Mesenchymal stem cell (in vitro differentiated cells and primary cell): ENCODE data around the gene FAM124B.

Source experiments
- DNase-seq: peaks from one replicate; pipeline ENCODE4 v3.0.0-alpha.2; 2013
- H2AFZ ChIP-seq: one replicate; pipeline ENCODE4 v1.6.1; 2013; ENCODE audit warnings: low read depth, mild to moderate bottlenecking, control low read depth, inconsistent platforms, low read length, moderate library complexity
- H2AK5ac ChIP-seq: 2 replicates; pipeline ENCODE4 v1.6.1; 2013; ENCODE audit warnings: low read length, moderate library complexity, mild to moderate bottlenecking, inconsistent platforms; ENCODE audit not compliant: severe bottlenecking
- H2BK120ac ChIP-seq: one replicate; pipeline ENCODE4 v1.6.1; 2013; ENCODE audit warnings: low read depth, mild to moderate bottlenecking, inconsistent platforms, low read length, moderate library complexity
- H2BK12ac ChIP-seq, 2 experiments: one replicate each; pipeline ENCODE4 v1.6.1; 2013; ENCODE audit warnings: inconsistent platforms in 2 of 2, low read length in 2 of 2, mild to moderate bottlenecking in 2 of 2, moderate library complexity in 2 of 2, control low read depth in 1 of 2
- H2BK15ac ChIP-seq: one replicate; pipeline ENCODE4 v1.6.1; 2013; ENCODE audit warnings: mild to moderate bottlenecking, low read depth, inconsistent platforms; ENCODE audit not compliant: poor library complexity, severe bottlenecking
- H2BK5ac ChIP-seq: 2 replicates; pipeline ENCODE4 v1.6.1; 2013; ENCODE audit warnings: low read depth, mild to moderate bottlenecking, low read length, control low read depth, inconsistent platforms; ENCODE audit not compliant: poor library complexity, severe bottlenecking
- H3K14ac ChIP-seq, 2 experiments: one replicate each; pipeline ENCODE4 v1.6.1; 2013; ENCODE audit warnings: inconsistent platforms in 2 of 2, low read length in 2 of 2, control low read depth in 1 of 2, mild to moderate bottlenecking in 1 of 2, moderate library complexity in 1 of 2
- H3K18ac ChIP-seq, 2 experiments: one replicate each; pipeline ENCODE4 v1.6.1; 2013; ENCODE audit warnings: inconsistent platforms in 2 of 2, low read length in 2 of 2, control low read depth in 1 of 2, low read depth in 1 of 2, mild to moderate bottlenecking in 1 of 2
- H3K23ac ChIP-seq, 2 experiments: one replicate each; pipeline ENCODE4 v1.6.1; 2013; ENCODE audit warnings: inconsistent platforms in 2 of 2, low read length in 2 of 2, mild to moderate bottlenecking in 2 of 2, moderate library complexity in 2 of 2, control low read depth in 1 of 2
- H3K27ac ChIP-seq: 2 replicates; pipeline ENCODE4 v1.5.1; 2013; ENCODE audit warnings: mild to moderate bottlenecking, moderate library complexity, low read length, control low read depth, inconsistent platforms; ENCODE audit not compliant: poor library complexity, severe bottlenecking
- H3K27me3 ChIP-seq, 2 experiments: 2 replicates each; pipeline versions ENCODE4 v1.6.1 to v1.7.0; 2013; ENCODE audit warnings: low read length in 2 of 2, mild to moderate bottlenecking in 2 of 2, moderate library complexity in 2 of 2, control low read depth in 1 of 2, inconsistent platforms in 1 of 2; ENCODE audit not compliant: control insufficient read depth in 1 of 2, insufficient read depth in 1 of 2
- H3K36me3 ChIP-seq, 2 experiments: 2 replicates each; pipeline versions ENCODE4 v1.6.1 to v1.7.0; 2013; ENCODE audit warnings: low read length in 2 of 2, control low read depth in 1 of 2, inconsistent platforms in 1 of 2, low read depth in 1 of 2, mild to moderate bottlenecking in 1 of 2; ENCODE audit not compliant: insufficient read depth in 2 of 2, control insufficient read depth in 1 of 2
- H3K4ac ChIP-seq, 2 experiments: one replicate each; pipeline ENCODE4 v1.6.1; 2013; ENCODE audit warnings: inconsistent platforms in 2 of 2, low read length in 2 of 2, mild to moderate bottlenecking in 2 of 2, moderate library complexity in 2 of 2, control low read depth in 1 of 2, low read depth in 1 of 2
- H3K4me1 ChIP-seq: 2 replicates; pipeline ENCODE4 v1.6.1; 2013; ENCODE audit warnings: low read depth, low read length, control low read depth; ENCODE audit not compliant: control insufficient read depth, insufficient read depth
- H3K4me2 ChIP-seq: 2 replicates; pipeline ENCODE4 v1.6.1; 2013; ENCODE audit warnings: low read length, mild to moderate bottlenecking, inconsistent platforms; ENCODE audit not compliant: poor library complexity, severe bottlenecking
- H3K4me3 ChIP-seq, 2 experiments: 2 replicates each; pipeline versions ENCODE4 v1.5.1 to v1.7.0; 2013; ENCODE audit warnings: low read length in 2 of 2, mild to moderate bottlenecking in 2 of 2, control low read depth in 1 of 2, low read depth in 1 of 2; ENCODE audit not compliant: insufficient read depth in 1 of 2
- H3K79me1 ChIP-seq: replicated peaks from 2 replicates; pipeline ENCODE4 v1.6.1; 2013; ENCODE audit warnings: mild to moderate bottlenecking, control low read depth, low read length, inconsistent platforms; ENCODE audit not compliant: poor library complexity, severe bottlenecking
- H3K9ac ChIP-seq: 2 replicates; pipeline ENCODE4 v1.7.0; 2013; ENCODE audit warnings: mild to moderate bottlenecking, low read length, moderate library complexity
- H3K9me3 ChIP-seq: 2 replicates; pipeline ENCODE4 v1.7.0; 2013; ENCODE audit warnings: mild to moderate bottlenecking, low read length; ENCODE audit not compliant: control insufficient read depth
- H4K8ac ChIP-seq: one replicate; pipeline ENCODE4 v1.6.1; 2013; ENCODE audit warnings: inconsistent platforms, mild to moderate bottlenecking, low read length, moderate library complexity
- H4K91ac ChIP-seq: one replicate; pipeline ENCODE4 v1.6.1; 2013; ENCODE audit warnings: mild to moderate bottlenecking, low read length, inconsistent platforms
- WGBS: methylation state at CpG from one replicate; pipeline ENCODE4 v1.1.7; 2013; ENCODE audit warnings: mixed read lengths; 5-methylcytosine and 5-hydroxymethylcytosine counted together

The FAM124B gene

DNA sequence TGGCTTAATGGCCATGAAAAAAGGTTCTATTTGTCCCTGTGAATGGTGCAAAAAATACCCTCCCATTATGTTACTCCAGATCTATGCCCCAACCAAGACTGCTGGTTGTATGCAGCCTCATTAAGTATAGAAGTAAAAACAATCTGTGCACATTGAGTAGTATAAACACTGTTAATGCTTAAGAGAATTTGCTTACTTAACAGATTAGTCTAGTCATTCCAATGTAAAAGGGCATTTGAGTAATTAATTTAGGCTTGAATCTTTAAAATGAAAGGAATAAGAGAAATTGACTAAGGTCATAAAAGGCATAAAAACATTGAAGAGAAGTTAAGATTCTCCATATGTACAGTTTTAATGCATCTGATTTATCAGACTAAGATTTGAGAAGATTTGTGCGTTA, 51.2 kb downstream of the FAM124B start:
- Histone ChIP-seq H3K18ac (no peak overlapping the region), H3K4ac (no peak overlapping the region), H3K27ac (no peak overlapping the region), H4K8ac (no peak overlapping the region), H2BK5ac (no peak overlapping the region), H2BK12ac (no peak overlapping the region), H2BK120ac (no peak overlapping the region), H3K79me1 (no peaks in the 10 kb centered on the region), H3K36me3 (no peaks in the 10 kb centered on the region), H2BK15ac (no peak overlapping the region), H4K91ac (no peak overlapping the region), H3K23ac (no peak overlapping the region), H3K4me1 (no peaks in the 10 kb centered on the region), H3K4me2 (no peak overlapping the region), H2AK5ac (no peak overlapping the region), H2AFZ (no peak overlapping the region), H3K9ac (no peak overlapping the region), H3K27me3 (peaks cover 0 to 5% of the 10 kb centered on the region in 2 experiments), H3K9me3 (no peaks in the 10 kb centered on the region), H3K4me3 (no peak overlapping the region), H3K14ac (no peak overlapping the region)
- no CpG with 5 or more reads among the region's 1 CpG for WGBS
- DNase-seq, result no peak

DNA sequence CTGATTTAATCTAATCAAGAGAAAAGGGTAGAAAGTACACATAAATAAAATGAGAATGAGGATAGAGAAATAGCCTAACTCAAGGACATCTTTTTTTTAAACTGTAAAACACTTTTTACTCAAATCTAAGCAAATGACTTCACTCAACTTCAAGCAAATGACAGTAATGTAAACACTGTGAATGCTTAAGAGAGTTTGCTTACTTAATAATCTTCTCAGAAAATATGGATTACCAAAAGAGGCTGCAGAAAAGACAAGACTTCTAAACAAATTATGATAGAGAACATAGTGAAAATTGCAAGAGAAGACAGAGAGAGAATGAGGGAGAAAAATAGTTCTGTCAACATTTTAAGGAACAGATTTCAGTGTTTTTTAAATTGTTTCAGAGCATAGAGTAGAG, 52.5 kb downstream of the FAM124B start:
- no peak overlapping the region for H2BK12ac ChIP-seq
- H2AFZ ChIP-seq, result no peak overlapping the region
- H4K91ac ChIP-seq, result no peak overlapping the region
- DNase-seq, result peak; percentile 48
- H3K4me3 ChIP-seq, result no peak overlapping the region
- H3K4me1 ChIP-seq, result no peaks in the 10 kb centered on the region
- no peaks in the 10 kb centered on the region for H3K79me1 ChIP-seq
- H3K18ac ChIP-seq, result no peak overlapping the region
- H3K4ac ChIP-seq, result no peak overlapping the region
- H3K9ac ChIP-seq, result no peak overlapping the region
- no peaks in the 10 kb centered on the region for H3K9me3 ChIP-seq
- H3K36me3 ChIP-seq, result no peaks in the 10 kb centered on the region
- no peak overlapping the region for H3K23ac ChIP-seq
- no peak overlapping the region for H4K8ac ChIP-seq
- no peak overlapping the region for H2BK15ac ChIP-seq
- no peak overlapping the region for H3K14ac ChIP-seq
- peaks cover 0 to 2% of the 10 kb centered on the region in 2 experiments for H3K27me3 ChIP-seq
- H2AK5ac ChIP-seq, result no peak overlapping the region
- no peak overlapping the region for H2BK120ac ChIP-seq
- H2BK5ac ChIP-seq, result no peak overlapping the region
- H3K4me2 ChIP-seq, result no peak overlapping the region
- no peak overlapping the region for H3K27ac ChIP-seq

DNA sequence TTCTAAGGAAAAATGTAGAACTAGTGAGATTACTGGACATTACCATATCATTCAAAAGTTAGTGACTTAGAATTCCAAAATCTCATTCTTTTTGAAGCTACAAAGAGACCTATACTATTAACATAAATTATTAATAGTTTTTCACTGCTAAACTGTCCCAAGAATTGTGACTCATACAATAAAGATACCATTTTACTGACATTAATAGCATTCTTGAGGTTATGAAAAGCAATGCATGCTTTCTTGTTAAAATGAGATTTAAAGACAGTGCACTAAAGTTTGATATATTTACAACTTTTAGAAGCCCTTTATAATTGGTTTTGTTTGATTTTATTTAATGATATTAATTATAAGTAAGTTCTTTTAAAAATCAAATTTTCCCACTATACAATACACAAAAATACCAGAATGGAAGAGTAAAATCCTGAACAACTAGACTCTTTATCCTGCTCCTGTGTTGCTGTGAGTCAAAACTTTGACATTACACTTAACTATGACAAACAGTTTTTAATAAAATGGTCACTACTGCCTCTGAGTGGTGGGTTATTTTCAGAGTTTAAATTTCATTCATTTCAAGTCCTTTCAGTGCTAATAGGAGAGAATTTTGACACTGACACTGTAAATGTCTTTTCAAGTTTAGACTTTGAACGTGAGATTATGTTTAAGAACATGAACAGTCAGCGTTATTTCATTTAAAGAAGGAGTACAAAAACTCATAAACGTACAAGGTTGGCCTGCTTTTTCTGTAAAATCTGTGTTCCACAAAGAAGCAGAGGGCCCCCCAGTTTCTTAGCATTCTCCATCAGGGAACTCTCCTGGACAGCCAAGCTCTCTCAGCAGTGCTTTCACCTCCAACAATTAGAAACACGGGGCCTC, 54.5 kb downstream of the FAM124B start:
- Histone ChIP-seq H2BK15ac (no peak overlapping the region), H2BK5ac (no peak overlapping the region), H3K27ac (no peak overlapping the region), H3K23ac (no peak overlapping the region), H4K91ac (no peak overlapping the region), H3K9ac (no peak overlapping the region), H2BK120ac (no peak overlapping the region), H3K18ac (no peak overlapping the region), H3K4me2 (no peak overlapping the region), H2AK5ac (no peak overlapping the region), H2AFZ (no peak overlapping the region), H3K4ac (no peak overlapping the region), H3K14ac (no peak overlapping the region), H2BK12ac (no peak overlapping the region), H3K27me3 (no peaks in the 10 kb centered on the region), H4K8ac (no peak overlapping the region), H3K36me3 (no peaks in the 10 kb centered on the region), H3K4me3 (no peak overlapping the region), H3K79me1 (no peaks in the 10 kb centered on the region), H3K9me3 (no peaks in the 10 kb centered on the region), H3K4me1 (no peaks in the 10 kb centered on the region)
- DNase-seq, result peak; percentile 29
- 90% methylated on average over 3 of the region's 4 CpGs for WGBS

DNA sequence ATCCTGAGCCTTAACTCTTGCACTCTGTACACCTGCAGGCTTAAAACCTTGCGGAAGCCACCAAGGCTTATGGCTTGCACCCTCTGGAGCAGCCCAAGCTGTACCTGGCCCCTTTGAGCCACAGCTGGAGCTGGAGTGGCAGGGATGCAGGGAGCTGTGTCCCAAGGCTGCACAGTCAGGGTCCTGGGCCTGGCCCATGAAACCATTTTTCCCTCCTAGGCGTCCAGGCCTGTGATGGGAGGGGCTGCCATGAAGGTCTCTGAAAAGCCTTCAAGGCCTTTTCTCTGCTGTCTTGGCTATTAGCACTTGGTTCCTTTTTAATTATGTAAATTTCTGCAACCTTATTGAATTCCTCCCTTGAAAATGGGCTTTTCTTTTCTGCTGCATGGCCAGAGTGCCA, 56.4 kb downstream of the FAM124B start:
- DNase-seq, result no peak
- Histone ChIP-seq H3K4me3 (no peak overlapping the region), H3K4me1 (no peaks in the 10 kb centered on the region), H2AK5ac (no peak overlapping the region), H3K36me3 (no peaks in the 10 kb centered on the region), H3K18ac (no peak overlapping the region), H4K91ac (no peak overlapping the region), H3K4me2 (no peak overlapping the region), H4K8ac (no peak overlapping the region), H3K4ac (no peak overlapping the region), H3K9ac (no peak overlapping the region), H2AFZ (no peak overlapping the region), H2BK15ac (no peak overlapping the region), H3K14ac (no peak overlapping the region), H2BK5ac (no peak overlapping the region), H3K23ac (no peak overlapping the region), H3K27me3 (no peaks in the 10 kb centered on the region), H2BK12ac (no peak overlapping the region), H3K79me1 (no peaks in the 10 kb centered on the region), H3K9me3 (no peaks in the 10 kb centered on the region), H3K27ac (no peak overlapping the region), H2BK120ac (no peak overlapping the region)
- 100% methylated on average over 1 of the region's 2 CpGs for WGBS
